H1 (cell line): ENCODE results near the gene THBS3. TPM values are rescaled to one million over a fixed set of nuclear protein-coding genes. Genes with fewer than 3 reads are reported as not detected.

ENCODE experiments used
- CBX5 ChIP-seq: fragments of 300-800, 300-1000 bp; sonication (generic); IDR thresholded peaks from 2 replicates; pipeline ENCODE4 v1.7.1; 2016; ENCODE audit warnings: antibody characterized with exemption, low read length, low read depth
- CEBPB ChIP-seq: IDR thresholded peaks from 2 replicates; pipeline ENCODE4 v1.6.1; 2012; ENCODE audit warnings: low read depth, low read length
- EP300 ChIP-seq, 2 experiments: IDR thresholded peaks; 1 replicate in 1 of 2; 2 replicates in 1 of 2; pipeline ENCODE4 v1.6.1; 2011 to 2012; ENCODE audit warnings: low read depth in 2 of 2, low read length in 2 of 2, mild to moderate bottlenecking in 2 of 2, borderline replicate concordance in 1 of 2, inconsistent platforms in 1 of 2, moderate library complexity in 1 of 2
- FOSL1 ChIP-seq: IDR thresholded peaks from 2 replicates; pipeline ENCODE4 v1.6.1; 2011; ENCODE audit warnings: mild to moderate bottlenecking, low read depth, low read length, moderate library complexity; ENCODE audit not compliant: insufficient read depth
- KDM1A ChIP-seq: fragments of 200-600, 300-600 bp; sonication (generic); IDR thresholded peaks from 2 replicates; pipeline ENCODE4 v1.7.1; 2016; ENCODE audit warnings: mild to moderate bottlenecking, low read length, borderline replicate concordance
- RFX5 ChIP-seq: IDR thresholded peaks from 2 replicates; pipeline ENCODE4 v1.6.1; 2011; ENCODE audit warnings: low read depth, low read length, improper control_type of control experiment, borderline replicate concordance
- TEAD4 ChIP-seq: IDR thresholded peaks from 2 replicates; pipeline ENCODE4 v1.6.1; 2012; ENCODE audit warnings: low read depth, low read length, inconsistent platforms, mixed read lengths
- ZNF274 ChIP-seq: IDR thresholded peaks from 2 replicates; pipeline ENCODE4 v1.7.0; 2012; ENCODE audit warnings: low read length, borderline replicate concordance; ENCODE audit errors: extremely low read depth
- polyA plus RNA-seq, 7 experiments: library from polyadenylated mRNA; depleted of rRNA in 3 of 7; stranded (reverse) in 5 of 7; unstranded in 2 of 7; fragments of >200 nt in 5 of 7; fragments of 200-250 nt in 2 of 7; gene quantifications; 1 replicate in 5 of 7; 2 replicates in 1 of 7; 4 replicates in 1 of 7; pipeline versions ENCODE4 v1.2.1 to v1.2.3, GENCODE V29; 2011 to 2013; ENCODE audit warnings: missing spikeins in 2 of 7, mixed read lengths in 2 of 7
- total RNA-seq: library from RNA; stranded (reverse); fragmentation: NEBNext Ultra II Directional; extraction: Animal tissue kit (Norgen Biotek cat#: 25700); gene quantifications from 2 replicates; pipeline ENCODE4 v1.2.1, GENCODE V29; 2021
- TF ChIP-seq, protein P1 (sequence below): fragments of 300-600 bp; sonication (generic); IDR thresholded peaks from 2 replicates; pipeline ENCODE4 v1.7.1; 2012; ENCODE audit warnings: low read length, moderate library complexity, mild to moderate bottlenecking, inconsistent platforms; ENCODE audit not compliant: insufficient replicate concordance
- TF ChIP-seq, protein P2 (sequence below): IDR thresholded peaks from 2 replicates; pipeline ENCODE4 v1.6.1; 2012; ENCODE audit warnings: low read length, inconsistent platforms

THBS3 gene
- total and polyA plus RNA-seq, 2 of the 8 experiments (the other 6 are each of a cell fraction or from before 2014, with no cell fraction given): 3.0 to 3.5 TPM

DNA sequence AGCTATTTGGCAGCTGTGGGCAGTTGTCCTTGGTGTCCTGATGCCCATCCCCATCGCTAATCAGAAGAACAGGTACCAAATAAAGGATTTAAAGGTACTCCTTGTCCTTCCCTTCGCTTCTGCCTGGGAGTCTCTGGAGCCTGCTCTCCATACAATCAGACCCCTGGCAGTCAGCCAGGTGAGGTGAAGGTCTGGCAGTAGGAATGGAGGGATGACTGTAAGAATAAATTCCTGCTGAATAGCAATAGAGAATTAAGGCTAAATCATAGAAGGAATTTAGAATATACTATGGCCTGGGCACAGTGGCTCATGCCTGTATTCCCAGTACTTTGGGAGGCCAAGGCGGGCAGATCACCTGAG is 9.2 kb downstream of the THBS3 start (continued):
- TF ChIP-seq, protein P1, sequence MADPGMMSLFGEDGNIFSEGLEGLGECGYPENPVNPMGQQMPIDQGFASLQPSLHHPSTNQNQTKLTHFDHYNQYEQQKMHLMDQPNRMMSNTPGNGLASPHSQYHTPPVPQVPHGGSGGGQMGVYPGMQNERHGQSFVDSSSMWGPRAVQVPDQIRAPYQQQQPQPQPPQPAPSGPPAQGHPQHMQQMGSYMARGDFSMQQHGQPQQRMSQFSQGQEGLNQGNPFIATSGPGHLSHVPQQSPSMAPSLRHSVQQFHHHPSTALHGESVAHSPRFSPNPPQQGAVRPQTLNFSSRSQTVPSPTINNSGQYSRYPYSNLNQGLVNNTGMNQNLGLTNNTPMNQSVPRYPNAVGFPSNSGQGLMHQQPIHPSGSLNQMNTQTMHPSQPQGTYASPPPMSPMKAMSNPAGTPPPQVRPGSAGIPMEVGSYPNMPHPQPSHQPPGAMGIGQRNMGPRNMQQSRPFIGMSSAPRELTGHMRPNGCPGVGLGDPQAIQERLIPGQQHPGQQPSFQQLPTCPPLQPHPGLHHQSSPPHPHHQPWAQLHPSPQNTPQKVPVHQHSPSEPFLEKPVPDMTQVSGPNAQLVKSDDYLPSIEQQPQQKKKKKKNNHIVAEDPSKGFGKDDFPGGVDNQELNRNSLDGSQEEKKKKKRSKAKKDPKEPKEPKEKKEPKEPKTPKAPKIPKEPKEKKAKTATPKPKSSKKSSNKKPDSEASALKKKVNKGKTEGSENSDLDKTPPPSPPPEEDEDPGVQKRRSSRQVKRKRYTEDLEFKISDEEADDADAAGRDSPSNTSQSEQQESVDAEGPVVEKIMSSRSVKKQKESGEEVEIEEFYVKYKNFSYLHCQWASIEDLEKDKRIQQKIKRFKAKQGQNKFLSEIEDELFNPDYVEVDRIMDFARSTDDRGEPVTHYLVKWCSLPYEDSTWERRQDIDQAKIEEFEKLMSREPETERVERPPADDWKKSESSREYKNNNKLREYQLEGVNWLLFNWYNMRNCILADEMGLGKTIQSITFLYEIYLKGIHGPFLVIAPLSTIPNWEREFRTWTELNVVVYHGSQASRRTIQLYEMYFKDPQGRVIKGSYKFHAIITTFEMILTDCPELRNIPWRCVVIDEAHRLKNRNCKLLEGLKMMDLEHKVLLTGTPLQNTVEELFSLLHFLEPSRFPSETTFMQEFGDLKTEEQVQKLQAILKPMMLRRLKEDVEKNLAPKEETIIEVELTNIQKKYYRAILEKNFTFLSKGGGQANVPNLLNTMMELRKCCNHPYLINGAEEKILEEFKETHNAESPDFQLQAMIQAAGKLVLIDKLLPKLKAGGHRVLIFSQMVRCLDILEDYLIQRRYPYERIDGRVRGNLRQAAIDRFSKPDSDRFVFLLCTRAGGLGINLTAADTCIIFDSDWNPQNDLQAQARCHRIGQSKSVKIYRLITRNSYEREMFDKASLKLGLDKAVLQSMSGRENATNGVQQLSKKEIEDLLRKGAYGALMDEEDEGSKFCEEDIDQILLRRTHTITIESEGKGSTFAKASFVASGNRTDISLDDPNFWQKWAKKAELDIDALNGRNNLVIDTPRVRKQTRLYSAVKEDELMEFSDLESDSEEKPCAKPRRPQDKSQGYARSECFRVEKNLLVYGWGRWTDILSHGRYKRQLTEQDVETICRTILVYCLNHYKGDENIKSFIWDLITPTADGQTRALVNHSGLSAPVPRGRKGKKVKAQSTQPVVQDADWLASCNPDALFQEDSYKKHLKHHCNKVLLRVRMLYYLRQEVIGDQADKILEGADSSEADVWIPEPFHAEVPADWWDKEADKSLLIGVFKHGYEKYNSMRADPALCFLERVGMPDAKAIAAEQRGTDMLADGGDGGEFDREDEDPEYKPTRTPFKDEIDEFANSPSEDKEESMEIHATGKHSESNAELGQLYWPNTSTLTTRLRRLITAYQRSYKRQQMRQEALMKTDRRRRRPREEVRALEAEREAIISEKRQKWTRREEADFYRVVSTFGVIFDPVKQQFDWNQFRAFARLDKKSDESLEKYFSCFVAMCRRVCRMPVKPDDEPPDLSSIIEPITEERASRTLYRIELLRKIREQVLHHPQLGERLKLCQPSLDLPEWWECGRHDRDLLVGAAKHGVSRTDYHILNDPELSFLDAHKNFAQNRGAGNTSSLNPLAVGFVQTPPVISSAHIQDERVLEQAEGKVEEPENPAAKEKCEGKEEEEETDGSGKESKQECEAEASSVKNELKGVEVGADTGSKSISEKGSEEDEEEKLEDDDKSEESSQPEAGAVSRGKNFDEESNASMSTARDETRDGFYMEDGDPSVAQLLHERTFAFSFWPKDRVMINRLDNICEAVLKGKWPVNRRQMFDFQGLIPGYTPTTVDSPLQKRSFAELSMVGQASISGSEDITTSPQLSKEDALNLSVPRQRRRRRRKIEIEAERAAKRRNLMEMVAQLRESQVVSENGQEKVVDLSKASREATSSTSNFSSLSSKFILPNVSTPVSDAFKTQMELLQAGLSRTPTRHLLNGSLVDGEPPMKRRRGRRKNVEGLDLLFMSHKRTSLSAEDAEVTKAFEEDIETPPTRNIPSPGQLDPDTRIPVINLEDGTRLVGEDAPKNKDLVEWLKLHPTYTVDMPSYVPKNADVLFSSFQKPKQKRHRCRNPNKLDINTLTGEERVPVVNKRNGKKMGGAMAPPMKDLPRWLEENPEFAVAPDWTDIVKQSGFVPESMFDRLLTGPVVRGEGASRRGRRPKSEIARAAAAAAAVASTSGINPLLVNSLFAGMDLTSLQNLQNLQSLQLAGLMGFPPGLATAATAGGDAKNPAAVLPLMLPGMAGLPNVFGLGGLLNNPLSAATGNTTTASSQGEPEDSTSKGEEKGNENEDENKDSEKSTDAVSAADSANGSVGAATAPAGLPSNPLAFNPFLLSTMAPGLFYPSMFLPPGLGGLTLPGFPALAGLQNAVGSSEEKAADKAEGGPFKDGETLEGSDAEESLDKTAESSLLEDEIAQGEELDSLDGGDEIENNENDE: no peak
- TF ChIP-seq, protein P2, sequence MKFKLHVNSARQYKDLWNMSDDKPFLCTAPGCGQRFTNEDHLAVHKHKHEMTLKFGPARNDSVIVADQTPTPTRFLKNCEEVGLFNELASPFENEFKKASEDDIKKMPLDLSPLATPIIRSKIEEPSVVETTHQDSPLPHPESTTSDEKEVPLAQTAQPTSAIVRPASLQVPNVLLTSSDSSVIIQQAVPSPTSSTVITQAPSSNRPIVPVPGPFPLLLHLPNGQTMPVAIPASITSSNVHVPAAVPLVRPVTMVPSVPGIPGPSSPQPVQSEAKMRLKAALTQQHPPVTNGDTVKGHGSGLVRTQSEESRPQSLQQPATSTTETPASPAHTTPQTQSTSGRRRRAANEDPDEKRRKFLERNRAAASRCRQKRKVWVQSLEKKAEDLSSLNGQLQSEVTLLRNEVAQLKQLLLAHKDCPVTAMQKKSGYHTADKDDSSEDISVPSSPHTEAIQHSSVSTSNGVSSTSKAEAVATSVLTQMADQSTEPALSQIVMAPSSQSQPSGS: no peak
- TF ChIP-seq KDM1A: no peak
- TF ChIP-seq CEBPB: no peak
- no peak for TF ChIP-seq EP300 (IDR thresholded peaks at IDR 0.05; ENCODE audit: borderline replicate concordance in 1 of 2, low read depth in 2 of 2, low read length in 2 of 2)
- no peak for TF ChIP-seq FOSL1
- TF ChIP-seq ZNF274: no peak
- TF ChIP-seq TEAD4: no peak
- TF ChIP-seq CBX5: no peak
- TF ChIP-seq RFX5: no peak
- TF ChIP-seq, all 59 proteins: peak for 0
